ENCODE results near the gene HCN2.

Gene HCN2

DNA sequence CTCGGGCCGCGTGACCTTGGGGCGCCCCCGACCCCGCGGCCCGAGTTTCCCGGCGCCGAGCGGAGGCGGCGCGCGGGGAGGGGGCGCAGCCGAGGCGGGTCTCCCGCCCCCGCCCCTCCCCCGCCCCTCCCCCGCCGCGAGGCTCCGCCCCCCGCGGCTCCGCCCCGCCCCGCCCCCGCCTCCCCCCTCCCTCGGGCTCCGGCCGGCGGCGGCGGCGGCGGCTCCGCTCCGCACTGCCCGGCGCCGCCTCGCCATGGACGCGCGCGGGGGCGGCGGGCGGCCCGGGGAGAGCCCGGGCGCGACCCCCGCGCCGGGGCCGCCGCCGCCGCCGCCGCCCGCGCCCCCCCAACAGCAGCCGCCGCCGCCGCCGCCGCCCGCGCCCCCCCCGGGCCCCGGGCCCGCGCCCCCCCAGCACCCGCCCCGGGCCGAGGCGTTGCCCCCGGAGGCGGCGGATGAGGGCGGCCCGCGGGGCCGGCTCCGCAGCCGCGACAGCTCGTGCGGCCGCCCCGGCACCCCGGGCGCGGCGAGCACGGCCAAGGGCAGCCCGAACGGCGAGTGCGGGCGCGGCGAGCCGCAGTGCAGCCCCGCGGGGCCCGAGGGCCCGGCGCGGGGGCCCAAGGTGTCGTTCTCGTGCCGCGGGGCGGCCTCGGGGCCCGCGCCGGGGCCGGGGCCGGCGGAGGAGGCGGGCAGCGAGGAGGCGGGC lies at the start of gene HCN2:
Gene HCN2, plus strand, starts transcription at position 189 of the 703 bp plus-strand sequence. Its CDS starts 65 bp downstream, at position 254.
- DNase-seq (ENCODE audit: low read depth in 2 of 2): no peak

DNA sequence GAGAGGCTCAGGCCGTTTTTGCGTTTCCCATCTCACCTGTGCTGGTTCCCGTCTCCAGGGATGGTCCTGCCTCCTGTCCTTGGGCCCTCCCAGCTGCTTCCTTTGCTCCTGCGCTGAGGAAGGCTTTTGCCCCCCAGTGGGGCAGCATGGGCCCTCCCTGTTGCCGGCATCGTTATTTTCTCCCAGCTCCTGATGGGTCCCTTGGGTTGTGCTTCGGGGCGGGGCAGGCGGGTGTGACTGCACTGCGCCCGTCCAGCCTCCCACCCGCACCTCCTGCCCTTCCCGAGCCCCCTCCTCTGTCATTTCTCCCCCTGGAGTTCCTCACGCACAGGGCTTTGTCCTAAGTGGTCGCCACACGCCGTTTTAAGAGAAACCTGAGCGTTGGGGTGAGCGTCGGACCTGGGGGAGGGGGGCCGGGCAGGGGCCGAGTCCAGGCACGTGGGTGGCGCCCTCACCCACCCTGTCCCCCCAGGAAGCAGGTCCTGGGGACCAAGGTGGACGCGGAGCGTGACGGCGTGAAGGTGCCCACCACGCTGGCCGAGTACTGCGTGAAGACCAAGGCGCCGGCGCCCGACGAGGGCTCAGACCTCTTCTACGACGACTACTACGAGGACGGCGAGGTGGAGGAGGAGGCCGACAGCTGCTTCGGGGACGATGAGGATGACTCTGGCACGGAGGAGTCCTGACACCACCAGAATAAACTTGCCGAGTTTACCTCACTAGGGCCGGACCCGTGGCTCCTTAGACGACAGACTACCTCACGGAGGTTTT lies 48.6 kb upstream of the HCN2 start:
- DNase-seq (ENCODE audit: low read depth in 2 of 2): no peak

DNA sequence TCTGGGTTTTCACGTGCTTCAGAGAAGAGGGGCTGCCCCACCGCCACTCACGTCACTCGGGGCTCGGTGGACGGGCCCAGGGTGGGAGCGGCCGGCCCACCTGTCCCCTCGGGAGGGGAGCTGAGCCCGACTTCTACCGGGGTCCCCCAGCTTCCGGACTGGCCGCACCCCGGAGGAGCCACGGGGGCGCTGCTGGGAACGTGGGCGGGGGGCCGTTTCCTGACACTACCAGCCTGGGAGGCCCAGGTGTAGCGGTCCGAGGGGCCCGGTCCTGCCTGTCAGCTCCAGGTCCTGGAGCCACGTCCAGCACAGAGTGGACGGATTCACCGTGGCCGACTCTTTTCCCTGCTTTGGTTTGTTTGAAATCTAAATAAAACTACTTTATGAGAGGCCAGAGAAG lies 48.0 kb upstream of the HCN2 start:
- DNase-seq (ENCODE audit: low read depth in 2 of 2): no peak

DNA sequence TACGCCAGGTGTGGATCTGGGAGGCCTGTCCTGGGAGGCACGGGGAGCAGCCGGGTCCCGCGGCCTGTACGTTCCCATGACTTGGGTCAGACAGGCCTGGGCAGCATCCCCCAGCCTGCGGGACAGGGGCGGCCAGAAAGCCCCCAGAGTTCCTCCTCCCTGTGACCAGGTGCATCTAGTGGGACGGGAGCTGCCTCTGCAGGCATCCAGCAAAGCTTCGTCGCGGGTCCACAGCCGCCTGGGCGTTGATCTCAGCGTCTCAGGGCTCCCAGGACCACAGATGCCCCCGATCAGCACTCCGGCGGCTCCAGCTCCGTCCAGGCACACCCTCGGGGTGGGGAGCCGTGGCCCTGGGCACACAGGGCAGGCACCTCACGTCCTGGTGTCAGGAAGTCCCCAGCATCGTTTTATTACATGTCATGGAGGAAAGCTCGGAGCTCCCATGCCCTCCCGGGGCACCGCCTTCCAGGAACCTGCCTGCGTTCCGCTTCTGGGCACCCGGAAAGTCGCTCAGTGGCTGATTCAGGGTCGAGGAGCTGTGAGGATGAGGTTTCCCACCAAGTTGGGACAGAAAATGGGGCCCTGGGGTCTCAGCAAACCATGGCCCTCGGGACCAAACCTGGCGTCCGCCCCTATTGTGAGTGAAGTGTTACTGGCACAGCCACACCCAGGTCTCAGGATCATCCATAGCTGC lies 47.4 kb upstream of the HCN2 start:
- no peak for DNase-seq (ENCODE audit: low read depth in 2 of 2)

DNA sequence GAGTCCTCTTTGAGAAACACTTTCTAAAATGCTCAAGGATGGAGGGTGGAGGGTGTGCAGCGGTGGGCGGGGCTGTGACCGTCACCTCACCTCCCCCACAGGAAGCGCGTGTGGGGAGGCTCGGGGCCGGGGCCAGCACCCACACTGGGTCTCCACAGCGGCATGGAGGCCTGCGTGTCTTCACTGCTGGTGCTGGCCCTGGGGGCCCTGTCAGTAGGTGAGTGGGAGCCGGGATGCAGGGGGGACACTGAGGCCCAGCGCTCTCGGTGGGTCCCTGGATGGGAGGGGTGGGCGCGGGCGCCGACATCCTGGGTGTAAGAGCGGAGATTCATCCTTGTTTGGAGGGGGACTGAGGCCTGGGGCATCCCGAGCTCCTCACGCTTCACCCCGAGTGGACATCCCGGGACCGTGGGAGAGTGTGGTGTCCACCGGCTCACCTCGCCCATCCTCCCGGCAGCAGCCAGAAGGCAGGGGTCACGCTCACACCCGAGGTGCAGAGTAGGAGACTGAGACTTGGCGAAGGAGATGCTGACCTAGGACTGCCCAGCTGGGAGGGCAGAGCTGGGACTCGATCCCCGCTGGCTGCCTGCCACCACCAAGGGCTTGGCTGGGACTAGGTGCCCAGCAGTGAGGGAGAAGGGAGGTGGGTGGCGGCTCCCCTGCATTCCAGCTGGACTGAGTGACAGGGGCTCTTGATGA lies 45.6 kb upstream of the HCN2 start, which contains the start of gene GZMM:
Gene GZMM, plus strand, starts transcription at position 144 of the 699 bp plus-strand sequence. Its CDS starts 19 bp downstream, at position 163.
- peak; percentile 56 to 62 for DNase-seq (ENCODE audit: low read depth in 2 of 2)

DNA sequence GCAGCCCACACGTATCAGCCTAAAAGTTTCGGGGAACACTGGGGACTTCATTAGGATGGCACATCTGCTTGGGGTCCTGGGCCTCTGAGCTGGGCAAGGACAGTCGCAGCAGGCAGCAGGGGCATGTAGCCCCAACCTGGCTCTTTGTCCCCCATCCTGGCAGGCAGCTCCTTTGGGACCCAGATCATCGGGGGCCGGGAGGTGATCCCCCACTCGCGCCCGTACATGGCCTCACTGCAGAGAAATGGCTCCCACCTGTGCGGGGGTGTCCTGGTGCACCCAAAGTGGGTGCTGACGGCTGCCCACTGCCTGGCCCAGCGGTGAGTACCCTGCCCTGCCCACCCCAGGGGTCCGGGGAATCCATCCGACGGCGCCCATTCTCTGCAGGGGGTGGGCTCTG lies 42.6 kb upstream of the HCN2 start:
- no peak for DNase-seq (ENCODE audit: low read depth in 2 of 2)

DNA sequence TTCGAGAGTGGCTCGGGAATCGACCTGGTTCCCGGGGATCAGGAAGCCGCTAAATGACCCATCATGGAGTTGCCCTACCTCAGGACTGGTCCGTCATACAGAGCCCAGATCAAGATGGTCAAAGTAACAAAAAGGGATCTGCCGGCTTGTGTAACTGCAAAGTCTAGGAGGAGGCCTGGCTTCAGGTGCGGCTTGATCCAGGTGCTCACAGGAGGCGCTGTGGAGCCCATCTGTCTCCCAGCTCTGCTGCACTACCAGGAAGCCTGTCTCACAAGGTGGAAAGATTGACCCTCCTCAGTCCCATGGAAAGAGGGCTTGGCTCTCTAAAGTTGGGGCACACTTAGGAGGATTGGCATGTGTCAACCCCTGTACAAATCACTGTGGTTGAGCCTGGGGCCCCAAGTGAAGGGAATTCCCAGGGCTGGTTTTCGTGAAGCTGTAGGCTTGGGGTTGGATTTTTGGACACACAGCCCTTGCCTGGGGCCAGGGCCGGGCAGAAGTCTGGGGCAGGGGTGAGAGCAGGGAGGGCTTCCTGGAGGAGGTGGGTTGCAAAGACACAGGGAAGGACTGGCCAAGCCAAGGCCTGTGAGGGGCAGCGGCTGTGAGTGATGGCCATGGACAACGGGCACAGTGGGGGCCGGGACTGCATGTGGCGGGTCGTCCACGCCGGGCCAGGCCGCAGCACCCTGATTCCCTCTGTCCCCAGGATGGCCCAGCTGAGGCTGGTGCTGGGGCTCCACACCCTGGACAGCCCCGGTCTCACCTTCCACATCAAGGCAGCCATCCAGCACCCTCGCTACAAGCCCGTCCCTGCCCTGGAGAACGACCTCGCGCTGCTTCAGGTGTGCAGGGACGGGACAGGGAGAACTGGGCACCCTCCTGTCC lies 41.6 kb upstream of the HCN2 start:
- no peak for DNase-seq (ENCODE audit: low read depth in 2 of 2)

DNA sequence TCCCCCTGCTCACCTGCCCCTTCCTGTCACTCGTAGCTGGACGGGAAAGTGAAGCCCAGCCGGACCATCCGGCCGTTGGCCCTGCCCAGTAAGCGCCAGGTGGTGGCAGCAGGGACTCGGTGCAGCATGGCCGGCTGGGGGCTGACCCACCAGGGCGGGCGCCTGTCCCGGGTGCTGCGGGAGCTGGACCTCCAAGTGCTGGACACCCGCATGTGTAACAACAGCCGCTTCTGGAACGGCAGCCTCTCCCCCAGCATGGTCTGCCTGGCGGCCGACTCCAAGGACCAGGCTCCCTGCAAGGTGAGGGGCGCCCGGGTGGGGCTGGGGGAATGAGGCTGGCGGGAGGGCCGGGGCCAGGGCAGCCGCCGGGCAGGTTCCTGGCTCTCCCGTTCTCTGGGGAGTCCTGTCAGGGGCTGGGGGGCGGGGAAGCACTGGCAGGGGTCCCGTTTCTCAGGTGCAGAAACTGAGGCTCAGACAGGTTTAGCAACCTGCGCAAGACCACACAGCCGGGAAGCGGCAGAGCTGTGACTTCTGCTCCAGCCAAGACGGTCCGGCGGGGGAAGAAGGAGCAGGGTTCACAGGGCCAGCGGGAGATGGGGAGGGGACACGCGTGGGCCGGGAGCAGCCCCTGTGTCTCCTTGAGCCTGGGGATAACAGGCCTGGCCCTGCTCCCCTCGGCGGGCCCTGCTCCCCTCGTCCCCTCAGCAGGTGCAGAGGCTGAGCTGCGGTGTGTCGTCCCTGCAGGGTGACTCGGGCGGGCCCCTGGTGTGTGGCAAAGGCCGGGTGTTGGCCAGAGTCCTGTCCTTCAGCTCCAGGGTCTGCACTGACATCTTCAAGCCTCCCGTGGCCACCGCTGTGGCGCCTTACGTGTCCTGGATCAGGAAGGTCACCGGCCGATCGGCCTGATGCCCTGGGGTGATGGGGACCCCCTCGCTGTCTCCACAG lies 40.5 kb upstream of the HCN2 start:
- no peak for DNase-seq (ENCODE audit: low read depth in 2 of 2)

DNA sequence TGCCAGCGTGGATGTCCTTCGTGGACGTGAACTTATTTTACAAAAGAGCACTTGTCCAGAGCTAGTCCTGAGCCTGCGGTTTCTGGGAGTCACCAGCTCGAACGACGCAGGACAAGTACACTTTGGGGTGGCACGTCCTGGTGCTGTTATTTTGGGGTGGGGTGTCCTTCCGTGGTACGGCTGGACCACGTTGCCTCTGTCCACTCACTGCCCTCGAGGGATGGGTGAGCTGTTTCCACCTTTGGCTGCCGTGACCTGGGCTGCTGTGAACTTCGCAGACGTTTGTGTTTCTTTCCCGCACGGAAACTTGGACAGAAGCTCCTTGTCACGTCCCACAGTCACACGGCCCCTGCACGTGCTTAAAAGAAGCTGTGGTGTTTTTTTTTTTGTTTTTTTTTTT lies 34.9 kb upstream of the HCN2 start:
- DNase-seq (ENCODE audit: low read depth in 2 of 2): no peak

DNA sequence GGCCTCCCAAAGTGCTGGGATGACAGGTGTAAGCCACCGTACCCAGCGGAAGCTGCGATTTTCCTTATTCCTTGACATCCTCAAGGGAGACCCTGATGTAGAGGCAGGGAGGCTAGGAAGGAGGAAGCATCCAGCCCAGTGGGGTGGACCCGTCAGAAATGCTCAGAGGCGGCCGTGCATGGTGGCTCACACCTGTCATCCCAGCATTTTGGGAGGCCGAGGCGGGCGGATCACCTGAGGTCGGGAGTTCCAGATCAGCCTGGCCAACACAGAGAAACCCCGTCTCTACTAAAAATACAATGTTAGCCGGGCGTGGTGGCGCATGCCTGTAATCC lies 34.2 kb upstream of the HCN2 start:
- DNase-seq (ENCODE audit: low read depth in 2 of 2): no peak

DNA sequence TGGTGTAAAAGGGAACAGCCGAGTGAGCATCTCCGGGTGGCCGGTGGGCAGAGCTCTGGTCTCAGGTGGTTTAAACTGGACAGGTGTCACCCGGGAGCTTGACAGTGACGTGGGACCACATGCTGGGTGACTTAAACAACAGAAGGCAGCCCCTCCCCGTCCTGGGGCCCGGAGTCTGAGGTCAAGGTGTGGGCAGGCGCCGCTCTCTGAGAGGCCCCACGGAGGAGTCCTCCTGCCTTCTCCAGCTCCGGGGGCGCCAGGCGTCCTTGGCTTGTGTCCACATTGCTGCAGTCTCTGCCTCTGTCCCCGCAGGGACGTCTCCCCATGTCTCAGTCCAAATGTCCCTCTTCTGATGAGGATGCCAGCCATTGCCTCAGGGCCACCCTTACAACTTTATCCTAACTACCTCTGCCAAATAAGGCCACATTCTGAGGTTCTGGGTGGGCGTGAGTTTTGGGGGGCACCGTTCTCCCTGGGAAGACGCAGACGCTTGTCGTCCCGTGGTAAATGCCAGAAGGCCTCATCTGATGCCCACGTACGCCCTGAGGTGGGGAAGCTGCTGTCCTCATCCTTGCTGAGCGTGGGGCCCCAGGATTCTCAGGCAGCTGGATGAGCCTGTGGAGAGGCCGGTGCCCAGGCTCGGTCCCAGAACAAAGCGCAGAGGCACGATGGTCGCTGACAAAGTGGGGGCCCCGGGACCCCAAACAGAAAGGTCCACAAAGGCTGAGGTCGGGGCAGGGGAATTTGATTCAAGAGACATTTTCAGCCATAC lies 32.9 kb upstream of the HCN2 start:
- no peak for DNase-seq (ENCODE audit: low read depth in 2 of 2)

DNA sequence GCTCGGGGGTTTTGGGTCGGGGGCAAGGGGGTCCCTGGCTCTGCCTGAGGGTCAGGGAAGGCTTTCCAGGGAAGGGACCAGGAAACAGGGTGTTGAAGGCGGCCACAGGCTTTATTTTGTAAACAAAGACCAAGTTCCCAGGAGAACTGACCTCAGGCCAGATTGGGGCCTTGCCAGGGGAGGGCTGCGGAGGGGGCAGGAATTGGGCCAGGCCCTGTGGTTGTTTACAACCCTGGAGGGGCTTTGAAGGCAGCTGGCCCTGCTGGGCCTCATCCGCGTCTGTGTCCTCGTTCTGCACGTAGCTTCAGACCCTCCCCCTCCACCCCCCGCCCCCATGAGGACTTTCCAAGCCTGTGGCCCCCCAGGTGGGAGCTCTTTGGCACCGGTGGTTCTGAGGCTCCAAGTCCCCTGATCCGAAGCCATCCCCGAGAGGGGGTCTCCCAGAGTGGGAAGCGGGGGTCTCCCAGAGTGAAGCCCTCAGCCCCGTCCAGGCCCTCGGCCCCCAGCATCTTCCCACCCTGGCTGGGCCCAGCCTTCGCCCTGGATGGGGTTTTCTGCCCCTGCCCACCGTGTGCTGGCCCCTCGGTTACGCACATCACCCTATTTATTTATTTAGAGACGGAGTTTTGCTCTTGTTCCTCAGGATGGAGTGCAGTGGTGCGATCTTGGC lies 30.8 kb upstream of the HCN2 start:
- no peak for DNase-seq (ENCODE audit: low read depth in 2 of 2)

DNA sequence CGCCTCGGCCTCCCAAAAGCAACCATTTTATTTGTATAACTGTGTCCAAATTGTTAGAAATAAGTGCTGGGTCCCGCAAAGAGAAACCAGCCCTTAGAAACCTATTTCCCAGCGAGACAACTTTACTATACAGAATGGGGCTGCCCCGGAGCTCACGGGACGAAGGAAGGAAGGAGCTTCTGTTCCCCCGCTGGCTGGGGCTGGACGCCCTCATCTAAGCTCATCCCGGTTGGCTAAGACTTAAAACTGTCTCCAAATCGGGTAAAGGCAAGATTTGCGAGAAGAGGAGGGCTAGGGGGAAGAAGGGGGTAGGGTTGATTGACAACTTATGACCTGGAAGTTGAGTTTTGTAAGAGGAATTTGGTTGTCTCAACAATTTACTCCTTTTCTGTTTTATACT lies 29.6 kb upstream of the HCN2 start:
- no peak for DNase-seq (ENCODE audit: low read depth in 2 of 2)

DNA sequence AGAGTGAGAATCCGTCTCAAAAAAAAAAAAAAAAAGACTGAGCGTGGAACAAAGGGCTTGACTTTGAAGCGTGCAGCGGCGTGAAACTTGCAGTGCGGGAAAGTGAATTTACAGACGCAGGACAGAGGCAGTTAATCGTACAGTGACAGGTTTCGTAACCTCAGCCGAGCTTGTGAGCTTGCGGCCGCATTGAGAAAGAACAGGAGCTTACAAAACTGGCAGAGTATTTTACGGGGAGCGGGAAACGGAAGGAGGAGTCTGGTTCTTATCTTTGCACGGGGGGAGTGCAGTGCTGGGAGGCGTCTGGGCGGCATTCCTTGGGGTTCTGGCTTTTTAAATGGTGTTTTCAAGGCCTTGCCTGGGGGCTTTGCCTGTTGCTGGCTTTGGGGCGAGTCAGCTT lies 23.3 kb upstream of the HCN2 start:
- no peak for DNase-seq (ENCODE audit: low read depth in 2 of 2)

DNA sequence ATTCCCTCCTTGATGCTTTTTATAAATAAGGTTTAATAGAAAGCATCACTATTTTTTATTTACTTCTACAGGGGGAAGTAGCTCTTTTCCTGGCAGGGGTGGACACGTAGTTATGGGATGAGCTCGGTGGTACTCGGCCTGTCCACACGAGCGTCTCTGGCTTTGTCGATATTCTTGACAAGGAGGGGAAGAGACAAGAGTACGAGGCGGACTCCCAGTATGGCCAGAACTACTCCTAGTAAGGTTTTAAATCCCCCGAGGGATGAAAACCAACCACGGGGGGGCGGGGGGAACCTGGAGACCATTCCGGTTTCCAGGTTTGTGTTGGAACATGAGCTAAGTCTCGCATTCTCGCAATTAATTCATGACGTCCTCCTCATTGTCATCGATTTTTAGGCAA lies 22.8 kb upstream of the HCN2 start:
- no peak for DNase-seq (ENCODE audit: low read depth in 2 of 2)

DNA sequence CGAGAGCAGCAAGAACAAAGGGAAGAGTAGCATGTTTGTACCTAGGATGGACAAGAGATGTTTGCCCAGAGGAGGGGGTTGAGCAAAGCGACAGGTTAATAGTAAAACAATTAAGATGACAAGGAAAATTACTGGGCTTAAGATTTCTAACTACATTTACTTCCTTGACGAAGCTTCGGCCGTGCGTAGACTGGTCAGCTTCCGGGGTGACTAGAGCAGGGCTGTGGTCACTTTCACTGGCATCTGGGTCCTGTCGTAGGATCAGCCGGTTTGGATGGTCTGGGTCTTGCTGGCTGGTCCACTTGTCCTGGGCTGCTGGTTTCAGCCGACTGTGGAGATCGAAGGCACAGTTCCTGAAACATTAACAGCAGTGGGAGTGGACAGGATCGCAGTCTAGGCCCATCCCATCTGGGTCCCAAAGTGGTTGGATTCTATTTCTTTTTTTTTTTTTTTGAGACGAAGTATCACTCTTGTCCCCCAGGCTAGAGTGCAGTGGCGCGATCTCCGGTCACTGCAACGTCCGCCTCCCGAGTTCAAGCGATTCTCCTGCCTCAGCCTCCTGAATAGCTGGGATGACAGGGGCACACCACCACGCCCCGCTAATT lies 22.3 kb upstream of the HCN2 start:
- no peak for DNase-seq (ENCODE audit: low read depth in 2 of 2)

DNA sequence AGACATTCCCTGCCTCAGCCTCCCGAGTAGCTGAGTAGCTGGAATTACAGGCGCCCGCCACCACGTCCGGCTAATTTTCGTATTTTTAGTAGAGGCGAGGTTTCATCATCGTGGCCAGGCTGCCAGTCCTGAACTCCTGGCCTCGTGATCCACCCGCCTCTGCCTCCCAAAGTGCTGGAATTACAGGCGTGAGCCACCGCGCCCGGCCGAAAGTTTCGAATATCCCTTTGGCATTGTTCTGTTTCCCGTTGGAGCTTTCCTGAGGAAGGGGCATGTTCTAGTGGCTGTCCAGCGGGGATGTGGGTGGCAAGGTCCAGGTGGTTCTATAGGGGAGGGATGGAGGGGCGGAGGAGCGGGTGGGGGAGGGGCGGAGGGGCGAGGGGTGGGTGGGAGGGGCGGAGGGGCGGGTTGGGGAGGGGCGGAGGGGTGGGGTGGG lies 19.4 kb upstream of the HCN2 start:
- DNase-seq (ENCODE audit: low read depth in 2 of 2): no peak

DNA sequence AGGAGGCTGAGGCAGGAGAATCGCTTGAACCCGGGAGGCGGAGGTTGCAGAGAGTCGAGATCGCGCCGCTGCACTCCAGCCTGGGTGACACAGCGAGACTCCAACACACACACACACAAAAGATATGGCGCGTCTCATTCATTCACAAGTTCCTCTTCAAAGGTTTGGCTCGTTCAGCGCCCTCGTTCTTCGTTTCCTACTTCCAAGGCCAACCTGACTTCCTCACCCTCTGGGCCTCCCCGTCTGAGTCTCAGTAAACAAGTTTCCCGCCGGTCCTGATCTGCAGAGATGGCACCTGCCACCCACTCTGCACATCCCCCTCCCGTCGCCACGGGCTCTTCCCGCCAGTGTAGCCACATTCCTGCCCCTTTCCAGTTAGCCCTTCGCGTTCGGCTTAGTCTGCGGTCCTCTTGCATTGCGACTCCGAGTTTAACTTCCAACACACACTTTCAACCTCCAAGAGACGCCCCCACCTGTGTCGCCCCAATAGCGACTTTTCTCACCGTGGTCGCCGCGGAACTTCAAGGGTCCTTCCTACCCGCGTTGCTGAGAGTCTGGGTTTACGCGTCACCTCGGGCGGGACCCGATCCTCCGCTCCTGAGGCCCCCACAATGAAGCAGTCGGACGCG lies 18.6 kb upstream of the HCN2 start:
- DNase-seq (ENCODE audit: low read depth in 2 of 2): no peak

All from activated CD4-positive, alpha-beta T cell treated with anti-CD3 and anti-CD28 coated beads for 24 hours (primary cell).